Bronchial epithelial cell (primary cell): ENCODE data around the gene PCGF5. TPM values are rescaled to one million over a fixed set of nuclear protein-coding genes. Genes with fewer than 3 reads are reported as not detected.
A peak's percentile ranks its signal among the peaks of the same experiment; 100 is the strongest.
"Not testable (repeated sequence)": the region's sequence is repeated elsewhere in the genome, so short reads cannot be mapped to it uniquely, and the experiment has no call there.

Experiments used
- DNase-seq: peaks from one replicate; pipeline ENCODE4 v3.0.0-alpha.2; 2010; ENCODE audit warnings: low read depth
- FAIRE-seq: peaks from 2 replicates; lab custom pipeline; 2011; peaks lifted over from hg19 to GRCh38; lab: Jason Lieb, UNC
- H3K27me3 ChIP-seq: 2 replicates; pipeline ENCODE4 v1.5.1; 2011; ENCODE audit warnings: low read length; ENCODE audit not compliant: control insufficient read depth, insufficient read depth
- H3K36me3 ChIP-seq: 2 replicates; pipeline ENCODE4 v1.5.1; 2011; ENCODE audit warnings: low read length; ENCODE audit not compliant: control insufficient read depth, insufficient read depth
- H3K4me3 ChIP-seq: 2 replicates; pipeline ENCODE4 v1.5.1; 2011; ENCODE audit warnings: mild to moderate bottlenecking, low read depth, low read length, control low read depth
- total RNA-seq: library from RNA; depleted of rRNA; stranded (reverse); fragments of >200 nt; gene quantifications from 2 replicates; pipeline ENCODE4 v1.2.1, GENCODE V29; 2014
- TF ChIP-seq, protein P1 (sequence below): IDR thresholded peaks from 2 replicates; pipeline ENCODE4 v1.5.1; 2011; ENCODE audit warnings: mild to moderate bottlenecking, moderate library complexity, low read length, control low read depth, inconsistent platforms; ENCODE audit not compliant: insufficient read depth, severe bottlenecking

The PCGF5 gene
- total RNA-seq, 1 donor from 2014 or later: 29.7 TPM

DNA sequence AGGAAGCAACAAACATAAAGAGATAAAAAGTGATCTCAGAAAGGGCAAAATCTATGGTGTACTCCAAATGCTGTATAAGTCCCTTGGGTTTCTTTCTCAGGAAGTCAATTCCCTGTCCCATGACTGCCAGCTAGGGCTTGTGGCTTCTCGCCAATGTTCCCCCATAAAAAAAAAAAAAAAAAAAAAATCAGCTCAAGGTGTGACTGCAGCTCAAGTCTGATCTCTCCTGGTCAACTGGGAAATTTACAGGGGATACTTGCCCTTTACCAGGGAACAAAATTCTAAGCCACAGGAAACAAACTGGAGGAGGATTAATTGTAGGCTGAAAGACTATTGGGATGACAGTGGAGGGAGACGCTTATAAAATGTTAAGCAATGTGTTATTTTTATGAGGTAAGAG, 76.0 kb downstream of the PCGF5 start:
- TF ChIP-seq, protein P1, sequence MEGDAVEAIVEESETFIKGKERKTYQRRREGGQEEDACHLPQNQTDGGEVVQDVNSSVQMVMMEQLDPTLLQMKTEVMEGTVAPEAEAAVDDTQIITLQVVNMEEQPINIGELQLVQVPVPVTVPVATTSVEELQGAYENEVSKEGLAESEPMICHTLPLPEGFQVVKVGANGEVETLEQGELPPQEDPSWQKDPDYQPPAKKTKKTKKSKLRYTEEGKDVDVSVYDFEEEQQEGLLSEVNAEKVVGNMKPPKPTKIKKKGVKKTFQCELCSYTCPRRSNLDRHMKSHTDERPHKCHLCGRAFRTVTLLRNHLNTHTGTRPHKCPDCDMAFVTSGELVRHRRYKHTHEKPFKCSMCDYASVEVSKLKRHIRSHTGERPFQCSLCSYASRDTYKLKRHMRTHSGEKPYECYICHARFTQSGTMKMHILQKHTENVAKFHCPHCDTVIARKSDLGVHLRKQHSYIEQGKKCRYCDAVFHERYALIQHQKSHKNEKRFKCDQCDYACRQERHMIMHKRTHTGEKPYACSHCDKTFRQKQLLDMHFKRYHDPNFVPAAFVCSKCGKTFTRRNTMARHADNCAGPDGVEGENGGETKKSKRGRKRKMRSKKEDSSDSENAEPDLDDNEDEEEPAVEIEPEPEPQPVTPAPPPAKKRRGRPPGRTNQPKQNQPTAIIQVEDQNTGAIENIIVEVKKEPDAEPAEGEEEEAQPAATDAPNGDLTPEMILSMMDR: no peak
- FAIRE-seq (no peak), DNase-seq (peak; percentile 21)
- H3K4me3 ChIP-seq: no peak overlapping the region
- no peaks in the 10 kb centered on the region for H3K36me3 ChIP-seq
- H3K27me3 ChIP-seq: no peaks in the 10 kb centered on the region

DNA sequence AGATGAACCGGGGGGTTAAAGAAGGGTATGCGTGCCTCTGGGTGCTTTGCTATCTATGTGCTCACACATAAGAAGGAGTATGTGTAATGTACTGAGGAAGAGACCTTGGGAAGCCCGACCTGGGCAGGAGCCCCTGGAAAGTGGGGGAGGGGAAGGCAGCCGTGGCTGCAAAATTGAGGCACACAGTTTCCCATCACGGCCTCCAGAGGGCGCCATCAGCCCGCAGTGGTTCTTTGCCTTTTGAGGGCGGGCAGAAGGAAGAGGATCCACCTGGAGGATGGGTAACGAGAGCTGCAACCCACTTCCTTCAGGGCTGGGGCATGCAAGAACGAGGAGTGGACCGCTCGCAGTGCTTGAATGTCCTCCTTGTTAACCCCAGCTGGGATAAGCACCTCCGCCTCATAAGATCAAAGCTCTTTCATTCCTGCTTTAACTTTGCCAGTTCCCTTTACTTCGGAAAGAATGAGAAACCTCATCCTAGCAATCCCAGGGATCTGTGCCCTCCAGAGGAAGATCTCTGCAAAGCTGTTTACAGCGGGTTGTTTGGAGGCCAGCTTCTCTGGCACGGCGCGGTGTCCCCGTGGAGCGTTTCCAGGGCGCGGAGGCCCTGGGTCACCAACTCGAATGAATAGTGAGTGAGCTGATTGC, 77.9 kb downstream of the PCGF5 start:
- TF ChIP-seq, protein P1: peak; percentile 98
- H3K27me3 ChIP-seq: no peaks in the 10 kb centered on the region
- H3K36me3 ChIP-seq: no peaks in the 10 kb centered on the region
- DNase-seq (peak; percentile 69), FAIRE-seq (no peak)
- peak overlapping the region; percentile 38 for H3K4me3 ChIP-seq

DNA sequence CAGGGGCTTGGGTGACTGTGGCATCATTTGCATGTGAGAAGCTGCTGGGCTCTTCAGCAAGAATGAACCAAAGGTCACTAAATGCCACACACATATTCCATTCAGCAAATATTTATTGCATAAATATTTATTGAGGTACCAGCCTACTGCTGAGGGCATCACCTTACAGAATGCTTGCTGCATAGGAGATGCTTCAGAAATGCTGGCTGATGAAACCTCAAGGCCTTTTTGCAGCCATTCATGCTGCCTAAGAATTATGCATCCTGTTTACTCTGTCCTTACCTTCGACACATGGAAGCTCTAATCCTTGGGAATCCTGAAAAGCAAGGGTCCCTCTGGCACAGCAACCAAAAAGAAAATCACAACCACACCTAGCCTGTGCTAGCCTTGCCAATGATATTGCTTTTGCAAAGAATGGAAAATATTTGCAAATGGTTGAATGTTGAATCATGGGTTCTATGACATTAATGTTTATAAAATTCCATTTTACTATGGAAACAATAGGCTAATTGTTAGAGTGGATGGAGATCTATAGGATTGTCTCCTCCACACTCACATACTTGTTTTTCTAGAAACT, 79.6 kb downstream of the PCGF5 start:
- H3K27me3 ChIP-seq: no peaks in the 10 kb centered on the region
- TF ChIP-seq, protein P1: no peak
- no peak for DNase-seq
- no peak for FAIRE-seq
- H3K4me3 ChIP-seq: no peak overlapping the region
- H3K36me3 ChIP-seq: no peaks in the 10 kb centered on the region

DNA sequence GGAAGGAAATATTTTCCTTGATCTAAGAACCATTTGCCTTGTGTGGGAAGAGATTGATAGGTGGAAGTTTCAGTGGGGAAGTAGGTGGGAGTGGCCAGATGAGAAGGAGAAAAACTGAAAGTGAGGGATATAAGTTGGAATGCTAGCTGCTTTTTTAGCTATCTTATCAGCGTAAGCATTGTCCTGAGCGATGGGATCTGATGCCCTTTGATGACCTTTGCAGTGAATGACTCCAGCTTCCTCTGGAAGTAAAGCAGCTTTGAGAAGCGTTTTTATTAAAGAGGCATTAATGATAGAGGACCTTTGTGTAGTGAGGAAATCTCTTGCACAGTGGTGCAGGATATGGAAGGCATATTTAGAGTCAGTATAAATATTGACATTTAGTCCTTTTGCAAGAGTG, 82.5 kb downstream of the PCGF5 start:
- H3K27me3 ChIP-seq, DNase-seq, H3K36me3 ChIP-seq, FAIRE-seq, H3K4me3 ChIP-seq: not testable (repeated sequence)

DNA sequence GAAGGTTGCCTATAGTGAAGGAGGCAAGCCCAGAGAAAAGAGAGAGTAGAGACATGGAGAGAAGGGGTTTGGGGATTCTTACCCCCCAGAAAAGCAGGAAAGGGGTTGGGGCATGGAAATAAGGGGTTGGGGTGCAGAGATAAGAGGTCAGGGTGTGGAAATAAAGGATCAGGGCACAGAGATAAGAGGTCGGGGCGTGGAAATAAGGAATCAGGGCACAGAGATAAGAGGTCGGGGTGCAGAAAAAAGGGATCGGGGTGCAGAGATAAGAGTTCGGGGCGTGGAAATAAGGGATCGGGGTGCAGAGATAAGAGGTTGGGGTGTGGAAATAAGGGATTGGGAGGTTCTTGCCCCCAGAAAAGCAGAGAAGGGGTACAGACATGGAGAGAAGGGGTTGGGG, 85.5 kb downstream of the PCGF5 start:
- H3K4me3 ChIP-seq, H3K36me3 ChIP-seq, DNase-seq, H3K27me3 ChIP-seq, FAIRE-seq: not testable (repeated sequence)

DNA sequence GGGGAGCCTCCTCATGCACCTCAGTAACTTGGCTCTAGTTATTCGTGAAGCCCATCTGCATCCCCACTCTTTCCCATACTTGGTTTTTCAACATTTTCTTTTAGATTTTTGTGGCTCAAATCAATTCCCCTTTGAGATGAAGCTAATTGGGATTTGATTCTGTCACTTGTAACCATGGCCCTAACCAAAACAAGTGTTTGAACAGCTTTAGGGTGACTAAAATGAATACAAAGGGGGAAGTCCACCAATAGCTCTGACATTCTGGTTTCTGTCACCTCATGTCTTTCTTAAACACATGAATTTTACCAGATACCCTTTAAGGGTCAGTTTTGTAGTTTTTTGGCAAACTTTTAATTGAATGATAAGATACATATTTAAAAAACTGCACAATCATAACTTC, 87.0 kb downstream of the PCGF5 start:
- no peaks in the 10 kb centered on the region for H3K27me3 ChIP-seq
- no peaks in the 10 kb centered on the region for H3K36me3 ChIP-seq
- TF ChIP-seq, protein P1: no peak
- DNase-seq (no peak), FAIRE-seq (no peak)
- no peak overlapping the region for H3K4me3 ChIP-seq

DNA sequence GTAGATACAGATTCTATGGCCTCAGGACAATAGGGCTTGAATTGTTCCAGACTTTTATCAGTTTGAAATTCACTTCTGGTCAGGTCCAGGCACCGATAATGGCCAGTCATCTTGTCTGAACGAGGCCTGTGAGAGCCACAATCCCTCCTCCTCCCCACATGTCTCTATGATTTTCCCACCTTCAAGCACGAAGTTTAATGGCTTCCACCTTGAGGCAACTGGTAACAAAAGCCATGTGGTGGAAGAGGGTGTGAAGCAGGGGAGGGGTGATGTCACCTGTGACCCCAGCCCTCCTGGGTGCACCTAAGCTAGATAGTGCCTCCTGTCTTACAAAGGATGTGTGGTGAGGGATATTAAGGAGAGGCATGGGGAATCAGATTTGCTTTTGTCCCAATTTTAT, 89.2 kb downstream of the PCGF5 start:
- TF ChIP-seq, protein P1: no peak
- FAIRE-seq: no peak
- H3K36me3 ChIP-seq: no peaks in the 10 kb centered on the region
- H3K27me3 ChIP-seq: no peaks in the 10 kb centered on the region
- no peak overlapping the region for H3K4me3 ChIP-seq
- DNase-seq: no peak
